Right lobe of liver (tissue), 6 donors: ENCODE results near the gene ADAMTS14. TPM values are rescaled to one million over a fixed set of nuclear protein-coding genes. Genes with fewer than 3 reads are reported as not detected.
"Not testable (repeated sequence)": the region's sequence is repeated elsewhere in the genome, so short reads cannot be mapped to it uniquely, and the experiment has no call there.

Experiments used
- ATAC-seq, 4 donors: fragments of 200-7000 bp; cut with Tn5 transposase; one replicate each; pipeline ENCODE4 v1.9.1; 2020; ENCODE audit warnings: mild to moderate bottlenecking in 4 of 4, moderate library complexity in 4 of 4
- DNase-seq, 3 donors: peaks; one replicate each; pipeline ENCODE4 v3.0.0-alpha.2; 2020
- H3K27ac ChIP-seq, 3 donors: fragments of 200-600 bp; one replicate each; pipeline ENCODE4 v1.8.0; 2022
- H3K27me3 ChIP-seq, 2 donors: fragments of 200-600 bp; one replicate each; pipeline ENCODE4 v1.8.0; 2022
- H3K36me3 ChIP-seq, 4 donors: fragments of 200-600 bp; sonication (generic) in 1 of 4; one replicate each; pipeline versions ENCODE4 v1.5.1 to v1.8.0; 2017 to 2022; ENCODE audit warnings: control low read depth in 1 of 4
- H3K4me1 ChIP-seq, 4 donors: fragments of 200-600 bp; sonication (generic) in 1 of 4; one replicate each; pipeline versions ENCODE4 v1.5.1 to v1.8.0; 2017 to 2022; ENCODE audit warnings: control low read depth in 1 of 4
- H3K4me3 ChIP-seq, 3 donors: fragments of 200-600 bp; one replicate each; pipeline ENCODE4 v1.8.0; 2022
- H3K9me3 ChIP-seq, 4 donors: fragments of 200-600 bp; sonication (generic) in 1 of 4; one replicate each; pipeline versions ENCODE4 v1.5.1 to v1.8.0; 2017 to 2022; ENCODE audit warnings: control low read depth in 1 of 4
- POLR2A ChIP-seq: fragments of 450-650 bp; IDR thresholded peaks from one replicate; pipeline ENCODE4 v1.6.1; 2017; ENCODE audit warnings: antibody characterized with exemption, mild to moderate bottlenecking
- WGBS: methylation state at CpG from one replicate; pipeline ENCODE4 v1.1.6; 2018; ENCODE audit warnings: low coverage, low lambda C conversion rate; ENCODE audit not compliant: insufficient coverage; ENCODE audit errors: missing lambda C conversion rate; 5-methylcytosine and 5-hydroxymethylcytosine counted together
- intact Hi-C, 2 donors: fragments of 100-400 bp; cut with DNase I; formaldehyde crosslinking; loops; one replicate each; pipeline versions ENCODE4 v1.11.2 to v1.14.1; 2022
- total RNA-seq, 6 experiments: library from RNA; depleted of rRNA in 2 of 6; stranded (reverse); fragments of >200 nt in 2 of 6; fragmentation: NEBNext Ultra II Directional in 3 of 6; extraction: Animal tissue kit (Norgen Biotek cat#: 25700) in 3 of 6; gene quantifications; one replicate each; pipeline versions ENCODE4 v1.1.0 to v1.2.4, GENCODE V29; 2016 to 2023
- TF ChIP-seq, protein P1 (sequence below), 4 donors: fragments of 200-600 bp in 3 of 4; fragments of 450-650 bp in 1 of 4; IDR thresholded peaks; one replicate each; pipeline versions ENCODE4 v1.5.1 to v1.8.0; 2016 to 2022; ENCODE audit warnings: antibody characterized with exemption in 4 of 4, mild to moderate bottlenecking in 2 of 4
- donor health status: DM: no; HTN: yes; CAD: no.
- donor health status: DM: no; HTN: no; CAD: no.
- donor health status: DM: no; HTN: no; CAD: no.
- donor health status: DM: no; HTN: yes; CAD: no.
- donor health status: DM: no; HTN: yes; CAD: no.

The ADAMTS14 gene
- total RNA-seq, 6 experiments from 2014 or later: 0.06 to 0.18 (median 0.11) TPM

DNA sequence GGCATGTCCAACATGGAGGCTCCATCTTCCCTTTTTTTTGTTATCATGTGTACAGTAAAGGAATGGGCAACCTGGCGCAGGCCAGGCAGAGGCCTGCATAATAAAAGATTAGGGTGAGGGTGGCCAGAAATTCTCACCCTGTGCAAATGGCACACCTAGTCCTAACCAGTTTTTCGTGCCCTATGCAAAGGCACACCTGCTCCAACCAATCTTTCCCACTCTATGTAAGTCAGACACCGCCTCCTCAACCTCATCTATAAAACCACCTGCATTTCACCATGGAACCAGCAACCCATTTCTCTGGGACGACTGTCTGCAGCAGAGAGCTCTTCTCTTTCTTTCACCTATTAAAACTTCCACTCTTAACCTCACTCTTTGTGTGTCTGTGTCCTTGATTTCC is 96.8 kb downstream of the ADAMTS14 start:
- Histone ChIP-seq H3K4me1 (no peaks in the 10 kb centered on the region), H3K36me3 (no peaks in the 10 kb centered on the region), H3K27me3 (no peaks in the 10 kb centered on the region), H3K4me3 (no peak overlapping the region), H3K9me3 (no peaks in the 10 kb centered on the region), H3K27ac (no peak overlapping the region)
- no peak for ATAC-seq
- WGBS: 81% methylated on average over 2 of the region's 4 CpGs
- intact Hi-C loops: no loop called here
- DNase-seq: no peak
- no peak for TF ChIP-seq POLR2A
- TF ChIP-seq, protein P1, sequence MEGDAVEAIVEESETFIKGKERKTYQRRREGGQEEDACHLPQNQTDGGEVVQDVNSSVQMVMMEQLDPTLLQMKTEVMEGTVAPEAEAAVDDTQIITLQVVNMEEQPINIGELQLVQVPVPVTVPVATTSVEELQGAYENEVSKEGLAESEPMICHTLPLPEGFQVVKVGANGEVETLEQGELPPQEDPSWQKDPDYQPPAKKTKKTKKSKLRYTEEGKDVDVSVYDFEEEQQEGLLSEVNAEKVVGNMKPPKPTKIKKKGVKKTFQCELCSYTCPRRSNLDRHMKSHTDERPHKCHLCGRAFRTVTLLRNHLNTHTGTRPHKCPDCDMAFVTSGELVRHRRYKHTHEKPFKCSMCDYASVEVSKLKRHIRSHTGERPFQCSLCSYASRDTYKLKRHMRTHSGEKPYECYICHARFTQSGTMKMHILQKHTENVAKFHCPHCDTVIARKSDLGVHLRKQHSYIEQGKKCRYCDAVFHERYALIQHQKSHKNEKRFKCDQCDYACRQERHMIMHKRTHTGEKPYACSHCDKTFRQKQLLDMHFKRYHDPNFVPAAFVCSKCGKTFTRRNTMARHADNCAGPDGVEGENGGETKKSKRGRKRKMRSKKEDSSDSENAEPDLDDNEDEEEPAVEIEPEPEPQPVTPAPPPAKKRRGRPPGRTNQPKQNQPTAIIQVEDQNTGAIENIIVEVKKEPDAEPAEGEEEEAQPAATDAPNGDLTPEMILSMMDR (IDR thresholded peaks at IDR 0.05): no peak

DNA sequence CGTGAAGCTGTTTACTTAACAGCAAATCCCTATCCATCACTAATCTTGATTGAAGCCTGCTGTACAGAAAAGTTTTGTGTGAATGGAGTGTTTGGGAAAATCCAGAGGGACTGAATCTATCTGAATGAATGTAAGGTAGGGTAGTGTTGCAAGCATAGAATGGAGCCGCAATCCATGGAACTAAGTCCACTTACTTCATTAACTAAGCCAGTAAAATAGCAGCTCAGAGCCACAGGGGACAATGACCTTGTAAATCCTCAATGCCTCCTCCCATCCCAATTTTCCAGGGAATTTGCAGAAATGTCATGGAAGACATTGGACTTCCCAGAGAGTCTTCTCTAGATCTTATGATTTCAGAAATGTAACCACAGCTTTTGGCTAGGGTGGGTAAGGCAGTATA is 97.7 kb downstream of the ADAMTS14 start:
- no peak for DNase-seq
- Histone ChIP-seq H3K9me3 (no peaks in the 10 kb centered on the region), H3K27me3 (no peaks in the 10 kb centered on the region), H3K27ac (no peak overlapping the region), H3K4me3 (no peak overlapping the region), H3K36me3 (no peaks in the 10 kb centered on the region), H3K4me1 (no peaks in the 10 kb centered on the region)
- intact Hi-C loops: no loop called here
- TF ChIP-seq POLR2A: no peak
- TF ChIP-seq, protein P1 (IDR thresholded peaks at IDR 0.05): no peak
- 85% methylated on average over 1 of the region's 2 CpGs for WGBS
- peak in 1 of 4 donors; percentile 82 for ATAC-seq

DNA sequence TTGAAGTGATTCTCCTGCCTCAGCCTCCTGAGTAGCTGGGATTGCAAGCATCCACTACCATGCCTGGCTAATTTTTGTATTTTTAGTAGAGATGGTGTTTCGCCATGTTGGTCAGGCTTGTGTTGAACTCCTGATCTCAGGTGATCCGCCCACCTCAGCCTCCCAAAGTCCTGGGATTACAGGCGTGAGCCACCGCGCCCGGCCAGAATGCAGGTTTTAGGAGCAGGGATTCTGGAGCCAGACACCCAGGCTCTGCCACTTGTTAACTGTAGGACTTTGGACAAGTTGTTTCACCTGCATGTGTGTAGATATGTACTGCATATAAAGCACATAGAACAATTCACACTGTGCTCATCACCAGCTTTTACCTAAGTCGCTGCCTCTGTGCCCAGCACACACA is 98.2 kb downstream of the ADAMTS14 start:
- H3K4me1 ChIP-seq, H3K36me3 ChIP-seq, H3K27me3 ChIP-seq, H3K9me3 ChIP-seq, H3K4me3 ChIP-seq, ATAC-seq, H3K27ac ChIP-seq, intact Hi-C loops, DNase-seq: not testable (repeated sequence)
- WGBS: 84% methylated on average over 2 of the region's 7 CpGs

DNA sequence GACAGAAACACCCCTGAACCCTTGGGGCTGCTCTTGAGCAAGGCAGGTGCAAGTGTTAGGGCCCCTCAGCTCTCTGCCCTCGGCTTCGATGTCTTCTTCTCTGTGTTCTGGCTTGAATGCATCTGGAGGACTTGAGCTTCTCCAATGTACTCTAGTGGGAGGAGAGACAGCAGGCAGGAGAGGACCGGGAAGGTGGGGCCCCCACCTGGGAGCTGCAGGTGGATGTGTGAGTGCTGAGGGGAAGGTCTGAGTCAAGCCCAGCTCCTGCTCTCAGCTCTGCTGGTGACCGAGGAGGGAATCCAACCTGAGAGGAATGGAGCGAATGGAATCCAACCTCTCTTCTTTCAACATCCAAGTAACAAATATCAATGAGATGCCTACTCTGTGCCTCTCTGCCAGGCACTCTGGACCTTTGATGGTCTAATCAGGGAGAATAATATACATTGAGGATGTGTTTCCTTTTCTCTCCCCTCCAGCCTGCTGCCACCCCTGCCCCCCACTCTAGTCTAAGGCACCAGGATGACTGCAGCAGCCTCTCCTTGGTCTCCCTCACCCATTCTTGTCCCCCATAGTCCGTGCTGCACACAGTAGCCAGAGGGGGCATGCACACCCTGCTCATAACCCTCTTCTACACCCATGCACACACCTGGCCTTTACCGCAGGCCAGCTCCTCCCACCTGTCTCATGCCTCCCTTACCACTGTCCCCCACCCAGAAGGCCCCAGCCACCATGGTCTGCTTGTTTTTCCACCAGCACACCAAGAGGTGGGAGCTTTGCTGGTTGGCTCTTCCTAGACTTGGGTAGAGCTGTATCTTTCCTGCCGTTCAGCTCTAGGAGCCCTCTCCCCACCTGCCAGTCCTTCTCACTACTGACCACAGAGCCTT is 99.2 kb downstream of the ADAMTS14 start:
- no peaks in the 10 kb centered on the region for H3K36me3 ChIP-seq
- H3K27me3 ChIP-seq: no peaks in the 10 kb centered on the region
- no peak overlapping the region for H3K27ac ChIP-seq
- DNase-seq (no peak), ATAC-seq (no peak)
- no peak overlapping the region for H3K4me3 ChIP-seq
- no peaks in the 10 kb centered on the region for H3K9me3 ChIP-seq
- intact Hi-C loops: no loop called here
- H3K4me1 ChIP-seq: no peaks in the 10 kb centered on the region
- no peak for TF ChIP-seq POLR2A
- TF ChIP-seq, protein P1 (IDR thresholded peaks at IDR 0.05): no peak
- WGBS: 86% methylated on average over 4 of the region's 8 CpGs

DNA sequence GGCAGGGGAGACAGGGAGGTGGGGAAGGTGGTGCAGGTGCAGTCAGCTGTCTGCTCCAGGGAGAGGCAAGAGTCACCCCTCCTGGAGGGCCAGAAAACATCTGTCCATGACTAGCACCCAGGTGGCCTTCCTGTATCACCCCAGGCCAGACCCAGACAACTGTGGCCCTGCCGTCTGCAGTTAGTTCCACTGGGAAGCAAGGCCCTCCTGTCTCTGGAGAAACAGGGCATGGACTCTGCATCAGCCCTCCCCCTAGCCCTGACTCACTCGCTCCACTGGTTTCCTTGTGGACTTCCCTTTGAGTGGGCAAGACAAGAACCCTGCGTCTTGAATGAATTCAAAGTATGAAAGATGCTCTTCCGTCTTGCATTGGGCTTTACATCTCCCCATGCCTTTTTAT is 100.3 kb downstream of the ADAMTS14 start:
- no peak for TF ChIP-seq POLR2A
- TF ChIP-seq, protein P1 (IDR thresholded peaks at IDR 0.05): no peak
- no peak for DNase-seq
- ATAC-seq: no peak
- WGBS: 87% methylated on average over 3 of the region's 4 CpGs
- intact Hi-C loops: no loop called here
- no peaks in the 10 kb centered on the region for H3K27me3 ChIP-seq
- H3K9me3 ChIP-seq: no peaks in the 10 kb centered on the region
- H3K36me3 ChIP-seq: no peaks in the 10 kb centered on the region
- H3K4me3 ChIP-seq: no peak overlapping the region
- H3K27ac ChIP-seq: no peak overlapping the region
- H3K4me1 ChIP-seq: no peaks in the 10 kb centered on the region
